Tibial nerve (tissue), 4 donors: Measurements from ENCODE around the gene M1AP. TPM values are rescaled to one million over a fixed set of nuclear protein-coding genes. Genes with fewer than 3 reads are reported as not detected.

ENCODE experiments used
- DNase-seq, 2 donors: peaks; one replicate each; pipeline ENCODE4 v3.0.0-alpha.2; 2019; ENCODE audit warnings: low spot score in 2 of 2
- H3K27ac ChIP-seq, 4 donors: fragments of 200-600 bp; sonication (generic) in 3 of 4; one replicate each; pipeline ENCODE4 v1.5.1; 2017 to 2019; ENCODE audit warnings: mild to moderate bottlenecking in 1 of 4
- H3K27me3 ChIP-seq, 2 donors: fragments of 200-600 bp; sonication (generic) in 1 of 2; one replicate each; pipeline versions ENCODE4 v1.5.1 to v1.6.0; 2017 to 2019
- H3K36me3 ChIP-seq, 3 donors: fragments of 200-600 bp; sonication (generic); one replicate each; pipeline ENCODE4 v1.5.1; 2018 to 2019
- H3K4me1 ChIP-seq, 4 donors: fragments of 200-600 bp; sonication (generic) in 3 of 4; one replicate each; pipeline ENCODE4 v1.5.1; 2017 to 2019
- H3K4me3 ChIP-seq, 4 donors: fragments of 200-600 bp; sonication (generic) in 3 of 4; one replicate each; pipeline ENCODE4 v1.5.1; 2017 to 2019; ENCODE audit warnings: mild to moderate bottlenecking in 1 of 4, moderate library complexity in 1 of 4
- H3K9me3 ChIP-seq, 4 donors: fragments of 200-600 bp; sonication (generic) in 3 of 4; one replicate each; pipeline ENCODE4 v1.5.1; 2017 to 2019
- CTCF ChIP-seq, 5 experiments: fragments of 200-600 bp in 3 of 5; fragments of 450-650 bp in 2 of 5; sonication (generic) in 3 of 5; IDR thresholded peaks; one replicate each; pipeline ENCODE4 v1.5.1; 2016 to 2019; ENCODE audit warnings: antibody characterized with exemption in 5 of 5, mild to moderate bottlenecking in 3 of 5, moderate library complexity in 2 of 5
- EP300 ChIP-seq, 2 donors: sonication (generic); formaldehyde crosslinking; IDR thresholded peaks; one replicate each; pipeline ENCODE4 v1.6.1; 2017; ENCODE audit warnings: antibody characterized with exemption in 2 of 2, mild to moderate bottlenecking in 1 of 2
- POLR2A ChIP-seq, 2 donors: fragments of 450-650 bp; IDR thresholded peaks; one replicate each; pipeline ENCODE4 v1.6.1; 2017; ENCODE audit warnings: antibody characterized with exemption in 2 of 2, mild to moderate bottlenecking in 2 of 2, moderate library complexity in 2 of 2
- WGBS, 2 donors: methylation state at CpG; one replicate each; pipeline ENCODE4 v1.1.5; 2018; 5-methylcytosine and 5-hydroxymethylcytosine counted together
- total RNA-seq, 4 donors: library from RNA; depleted of rRNA; stranded (reverse); fragments of >200 nt; gene quantifications; one replicate each; pipeline ENCODE4 v1.1.0, GENCODE V29; 2016

Gene M1AP
- total RNA-seq, 4 donors from 2014 or later: 0.21 TPM; not detected in 3

GRCh38 chr2:74693213-74693612 lies 45.1 kb upstream of the M1AP start:
- H3K27ac ChIP-seq: no peak overlapping the region
- H3K36me3 ChIP-seq: no peaks in the 10 kb centered on the region
- no peaks in the 10 kb centered on the region for H3K4me1 ChIP-seq
- DNase-seq: no peak
- no peaks in the 10 kb centered on the region for H3K9me3 ChIP-seq
- TF ChIP-seq CTCF (IDR thresholded peaks at IDR 0.05): no peak
- no peak for TF ChIP-seq POLR2A (IDR thresholded peaks at IDR 0.05)
- TF ChIP-seq EP300 (IDR thresholded peaks at IDR 0.05): no peak
- H3K27me3 ChIP-seq: no peaks in the 10 kb centered on the region
- H3K4me3 ChIP-seq: no peak overlapping the region

- Histone ChIP-seq H3K9me3 (no peaks in the 10 kb centered on the region), H3K27ac (no peak overlapping the region), H3K4me3 (no peak overlapping the region), H3K27me3 (no peaks in the 10 kb centered on the region), H3K36me3 (no peaks in the 10 kb centered on the region), H3K4me1 (no peaks in the 10 kb centered on the region)
- TF ChIP-seq EP300 (IDR thresholded peaks at IDR 0.05): no peak
- no peak for TF ChIP-seq POLR2A (IDR thresholded peaks at IDR 0.05)
- TF ChIP-seq CTCF (IDR thresholded peaks at IDR 0.05): no peak
- no peak for DNase-seq
- WGBS, 2 donors: 75 to 76% methylated on average over 5 of the region's 5 CpGs
These were observed 43.8 kb upstream of the M1AP start for GRCh38 chr2:74691929-74692328.

GRCh38 chr2:74690571-74690970 lies 42.4 kb upstream of the M1AP start:
- Histone ChIP-seq H3K4me3 (no peak overlapping the region), H3K36me3 (peaks cover 0 to 5% (median 0%) of the 10 kb centered on the region in 3 donors), H3K9me3 (no peaks in the 10 kb centered on the region), H3K27ac (no peak overlapping the region), H3K27me3 (no peaks in the 10 kb centered on the region), H3K4me1 (no peaks in the 10 kb centered on the region)
- no peak for TF ChIP-seq POLR2A (IDR thresholded peaks at IDR 0.05)
- peak in 4 of 5 experiments; percentile 16 to 46 (median 36) for TF ChIP-seq CTCF (IDR thresholded peaks at IDR 0.05)
- DNase-seq: peak in 1 of 2 donors; percentile 19
- 8 to 12% methylated on average over 4 of the region's 4 CpGs for WGBS, 2 donors

- Histone ChIP-seq H3K4me3 (no peak overlapping the region), H3K27ac (no peak overlapping the region), H3K4me1 (no peaks in the 10 kb centered on the region), H3K36me3 (peaks cover 0 to 11% (median 0%) of the 10 kb centered on the region in 3 donors), H3K9me3 (no peaks in the 10 kb centered on the region), H3K27me3 (no peaks in the 10 kb centered on the region)
- DNase-seq: no peak
- WGBS, 2 donors: 62 to 69% methylated on average over 3 of the region's 3 CpGs
- TF ChIP-seq EP300 (IDR thresholded peaks at IDR 0.05) (no peak), CTCF (IDR thresholded peaks at IDR 0.05) (no peak), POLR2A (IDR thresholded peaks at IDR 0.05) (no peak)
These were observed 41.5 kb upstream of the M1AP start for GRCh38 chr2:74689671-74690070.

- no peaks in the 10 kb centered on the region for H3K27me3 ChIP-seq
- WGBS, 2 donors: 100% methylated on average over 1 of the region's 1 CpG
- peaks cover 0 to 16% (median 0%) of the 10 kb centered on the region in 3 donors for H3K36me3 ChIP-seq
- H3K4me3 ChIP-seq: no peak overlapping the region
- DNase-seq: no peak
- H3K27ac ChIP-seq: no peak overlapping the region
- TF ChIP-seq EP300 (IDR thresholded peaks at IDR 0.05): no peak
- no peak for TF ChIP-seq CTCF (IDR thresholded peaks at IDR 0.05)
- TF ChIP-seq POLR2A (IDR thresholded peaks at IDR 0.05): no peak
- no peaks in the 10 kb centered on the region for H3K4me1 ChIP-seq
- H3K9me3 ChIP-seq: no peaks in the 10 kb centered on the region
These were observed 40.8 kb upstream of the M1AP start for GRCh38 chr2:74688881-74689280.
